Left ventricle myocardium inferior (tissue), 1 donor: ENCODE data around the gene PRCC. TPM values are rescaled to one million over a fixed set of nuclear protein-coding genes. Genes with fewer than 3 reads are reported as not detected.
"Not testable (repeated sequence)": the region's sequence is repeated elsewhere in the genome, so short reads cannot be mapped to it uniquely, and the experiment has no call there.

ENCODE experiments used
- DNase-seq: peaks from one replicate; pipeline ENCODE4 v3.0.0-alpha.2; 2020
- H3K27ac ChIP-seq: fragments of 200-600 bp; replicated peaks from 2 replicates; pipeline ENCODE4 v1.8.0; 2021
- H3K27me3 ChIP-seq: fragments of 200-600 bp; 2 replicates; pipeline ENCODE4 v1.8.0; 2021; ENCODE audit warnings: low read depth
- H3K36me3 ChIP-seq: fragments of 200-600 bp; 2 replicates; pipeline ENCODE4 v1.8.0; 2021
- H3K4me1 ChIP-seq: fragments of 200-600 bp; 2 replicates; pipeline ENCODE4 v1.8.0; 2021
- H3K4me3 ChIP-seq: fragments of 200-600 bp; 2 replicates; pipeline ENCODE4 v1.8.0; 2021; ENCODE audit warnings: mild to moderate bottlenecking, moderate library complexity
- H3K9me3 ChIP-seq: fragments of 200-600 bp; replicated peaks from 2 replicates; pipeline ENCODE4 v1.8.0; 2021
- CTCF ChIP-seq: fragments of 200-600 bp; IDR thresholded peaks from 2 replicates; pipeline ENCODE4 v1.8.0; 2021; ENCODE audit warnings: antibody characterized with exemption, mild to moderate bottlenecking, borderline replicate concordance
- intact Hi-C: fragments of 100-400 bp; cut with micrococcal nuclease; formaldehyde crosslinking; loops from one replicate; pipeline ENCODE4 v1.11.0; 2022
- total RNA-seq: library from RNA; stranded (reverse); fragmentation: NEBNext Ultra II Directional; extraction: Animal tissue kit (Norgen Biotek cat#: 25700); gene quantifications from one replicate; pipeline ENCODE4 v1.2.1, GENCODE V29; 2021
- donor health status: DM: no; HTN: yes; CAD: no; lungs with severe emphysema.

Gene PRCC
- total RNA-seq, 1 donor from 2014 or later: 36.3 TPM

- H3K36me3 ChIP-seq: no peaks in the 10 kb centered on the region
- DNase-seq: no peak
- H3K4me1 ChIP-seq: peaks cover 7% of the 10 kb centered on the region
- no peak overlapping the region for H3K4me3 ChIP-seq
- H3K27ac ChIP-seq: no peak overlapping the region
- no peak for TF ChIP-seq CTCF
- no peaks in the 10 kb centered on the region for H3K27me3 ChIP-seq
- intact Hi-C loops: no loop called here
- no peaks in the 10 kb centered on the region for H3K9me3 ChIP-seq
Measured at GRCh38 chr1:156760092-156760795, 7.1 kb upstream of the PRCC start.

GRCh38 chr1:156760796-156761104 is 6.6 kb upstream of the PRCC start:
- H3K9me3 ChIP-seq: no peaks in the 10 kb centered on the region
- no peak for DNase-seq
- intact Hi-C loops: no loop called here
- no peaks in the 10 kb centered on the region for H3K36me3 ChIP-seq
- H3K4me3 ChIP-seq: no peak overlapping the region
- no peak for TF ChIP-seq CTCF
- H3K27me3 ChIP-seq: no peaks in the 10 kb centered on the region
- H3K27ac ChIP-seq: no peak overlapping the region
- peaks cover 2% of the 10 kb centered on the region for H3K4me1 ChIP-seq

GRCh38 chr1:156765136-156765535 is 2.2 kb upstream of the PRCC start:
- H3K4me3 ChIP-seq, intact Hi-C loops, H3K36me3 ChIP-seq, H3K9me3 ChIP-seq, H3K27ac ChIP-seq, H3K27me3 ChIP-seq, DNase-seq: not testable (repeated sequence)
- peaks cover 38% of the 10 kb centered on the region for H3K4me1 ChIP-seq

GRCh38 chr1:156765666-156766065 is 1.7 kb upstream of the PRCC start:
- intact Hi-C loops: no loop called here
- H3K4me1 ChIP-seq: peaks cover 43% of the 10 kb centered on the region
- peak overlapping the region; percentile 88 for H3K27ac ChIP-seq
- H3K27me3 ChIP-seq: no peaks in the 10 kb centered on the region
- peaks cover 8% of the 10 kb centered on the region for H3K36me3 ChIP-seq
- no peak for DNase-seq
- H3K4me3 ChIP-seq: peak overlapping the region; percentile 97
- TF ChIP-seq CTCF: no peak
- H3K9me3 ChIP-seq: no peaks in the 10 kb centered on the region

GRCh38 chr1:156766298-156767100 is 836 bp upstream of the PRCC start:
- no peak for DNase-seq
- Histone ChIP-seq H3K9me3 (no peaks in the 10 kb centered on the region), H3K27me3 (no peaks in the 10 kb centered on the region), H3K36me3 (peaks cover 8% of the 10 kb centered on the region), H3K4me1 (peaks cover 52% of the 10 kb centered on the region), H3K4me3 (peak overlapping the region; percentile 97), H3K27ac (peak overlapping the region; percentile 88)
- intact Hi-C loops: no loop called here
- no peak for TF ChIP-seq CTCF
